Middle frontal gyrus (tissue), 1 donor: ENCODE data around the gene CLCNKB.
"Not testable (repeated sequence)": the region's sequence is repeated elsewhere in the genome, so short reads cannot be mapped to it uniquely, and the experiment has no call there.

ENCODE experiments used
- DNase-seq: peaks from one replicate; pipeline ENCODE4 v3.0.0-alpha.2; 2015; ENCODE audit warnings: low spot score; ENCODE audit errors: extremely low spot score

CLCNKB gene

DNA sequence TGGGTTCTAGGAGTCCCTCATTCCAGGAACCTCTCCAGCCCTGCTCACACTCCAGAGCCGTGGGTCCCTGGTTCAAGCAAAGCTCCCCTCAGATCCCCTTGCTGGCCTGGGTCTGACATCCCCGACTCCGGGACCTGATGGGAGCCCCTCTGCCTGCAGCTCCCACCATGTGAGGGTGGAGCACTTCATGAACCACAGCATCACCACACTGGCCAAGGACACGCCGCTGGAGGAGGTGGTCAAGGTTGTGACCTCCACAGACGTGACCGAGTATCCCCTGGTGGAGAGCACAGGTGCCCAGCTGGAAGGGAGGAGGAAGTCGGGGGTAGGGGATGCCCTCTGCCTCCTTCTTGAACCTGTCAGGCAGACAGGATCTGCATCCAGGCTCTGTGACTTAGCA, 12.0 kb upstream of the CLCNKB start:
- DNase-seq, result no peak

- DNase-seq, result peak; percentile 18
These were observed 11.0 kb upstream of the CLCNKB start for GRCh38 chr1:16032388-16033102.

GRCh38 chr1:16033103-16033632, 10.4 kb upstream of the CLCNKB start:
- DNase-seq, result not testable (repeated sequence)

DNA sequence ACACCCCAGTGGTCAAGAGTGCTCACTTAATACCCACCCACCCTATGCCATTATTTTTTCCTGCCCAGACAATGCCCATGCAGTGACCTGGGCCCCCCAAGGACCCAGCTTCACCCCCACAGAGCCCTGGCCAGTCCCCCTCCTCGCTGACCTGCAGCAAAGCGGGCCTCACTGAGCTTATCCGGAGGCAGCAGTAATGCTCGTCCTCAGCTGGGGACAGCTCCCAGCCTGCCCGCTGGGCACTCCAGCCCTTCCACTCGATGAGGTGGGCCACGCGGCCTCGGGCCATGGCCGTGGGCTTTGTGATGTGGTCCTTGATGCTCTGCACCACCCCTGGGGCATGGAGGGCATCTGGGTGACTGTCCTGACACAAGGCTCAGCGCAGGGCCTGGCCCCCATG, 7.1 kb upstream of the CLCNKB start:
- not testable (repeated sequence) for DNase-seq

DNA sequence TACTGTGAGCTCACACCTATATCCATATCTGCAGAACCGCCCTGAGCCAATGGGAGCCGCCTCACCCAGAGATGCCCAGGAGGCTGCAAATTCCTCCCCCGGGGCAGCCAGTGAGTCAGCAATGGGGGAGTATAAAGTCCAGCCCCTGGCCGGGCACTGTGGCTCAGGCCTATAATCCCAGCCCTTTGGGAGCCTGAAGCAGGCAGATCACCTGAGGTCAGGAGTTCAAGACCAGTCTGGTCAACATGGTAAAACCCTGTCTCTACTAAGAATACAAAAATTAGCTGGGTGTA, 5.0 kb upstream of the CLCNKB start:
- no peak for DNase-seq

- DNase-seq, result not testable (repeated sequence)
These were observed 3.7 kb upstream of the CLCNKB start for GRCh38 chr1:16039871-16040270.

DNA sequence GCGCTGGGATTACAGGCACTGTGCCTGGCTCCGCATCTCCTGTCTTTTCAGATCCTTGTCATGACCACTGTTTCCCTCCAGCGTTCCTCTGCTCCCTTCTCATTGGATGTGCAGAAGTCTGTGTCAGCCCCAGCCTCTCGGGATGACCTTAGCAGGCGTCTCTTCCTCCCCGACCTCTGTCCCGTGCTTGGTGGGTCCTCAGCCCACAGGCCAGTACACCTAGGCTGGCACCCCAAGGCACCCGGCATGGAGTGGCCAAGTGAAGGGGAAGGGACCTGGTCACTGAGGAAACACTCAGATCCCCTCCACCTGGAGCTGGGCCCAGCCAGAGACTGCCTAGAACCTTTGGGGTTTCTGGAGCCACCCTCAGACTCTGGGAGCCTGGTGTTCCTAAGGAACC, 2.4 kb upstream of the CLCNKB start:
- no peak for DNase-seq

DNA sequence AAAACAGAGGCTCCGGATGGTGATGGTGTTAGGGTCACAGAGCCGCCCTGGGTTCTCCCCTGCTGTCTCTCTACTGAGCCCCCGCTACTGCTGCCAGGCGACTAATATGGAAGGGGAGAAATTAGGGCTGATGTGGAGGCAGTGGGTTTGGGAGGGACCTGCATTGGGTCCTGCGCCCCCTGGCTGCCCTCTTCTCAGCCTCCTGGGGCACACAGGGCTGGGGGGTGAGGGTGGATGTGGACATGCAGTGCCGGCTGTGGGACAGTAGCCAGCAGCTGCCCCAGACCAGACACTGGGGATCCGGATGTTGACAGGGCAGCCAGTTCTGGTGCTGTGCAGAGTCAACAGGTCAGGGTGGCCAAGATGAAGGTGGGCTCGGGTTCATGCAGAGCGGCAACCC, 1.5 kb upstream of the CLCNKB start:
- no peak for DNase-seq

DNA sequence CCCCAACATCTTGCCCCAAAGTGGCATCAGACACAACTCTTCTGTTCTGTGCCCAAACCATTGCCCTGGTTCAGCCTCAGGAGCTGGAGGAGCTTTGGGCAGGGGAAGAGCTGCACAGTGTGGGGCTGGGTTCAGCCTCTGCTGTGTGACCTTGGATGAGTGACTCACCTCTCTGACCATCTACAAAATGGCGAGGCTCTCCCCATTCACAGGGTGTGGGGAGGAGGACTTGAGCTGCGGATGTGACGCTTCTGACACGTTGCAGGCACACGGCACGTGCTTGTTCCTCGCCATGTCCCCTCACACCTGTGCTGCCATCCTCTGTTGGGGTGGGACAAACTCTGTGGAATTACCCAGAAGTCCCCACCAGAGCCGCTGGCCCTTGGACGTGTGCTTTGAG, 928 bp upstream of the CLCNKB start:
- DNase-seq, result not testable (repeated sequence)

- DNase-seq, result no peak
These were observed 368 bp downstream of the CLCNKB start for GRCh38 chr1:16043950-16044349.

GRCh38 chr1:16046842-16047241, 3.3 kb downstream of the CLCNKB start:
- no peak for DNase-seq

GRCh38 chr1:16047791-16048475, 4.4 kb downstream of the CLCNKB start:
- no peak for DNase-seq

- DNase-seq, result no peak
These were observed 5.1 kb downstream of the CLCNKB start for GRCh38 chr1:16048573-16049189.

GRCh38 chr1:16050328-16050727, 6.7 kb downstream of the CLCNKB start:
- no peak for DNase-seq

- no peak for DNase-seq
These were observed 7.5 kb downstream of the CLCNKB start for GRCh38 chr1:16051039-16051438.

DNA sequence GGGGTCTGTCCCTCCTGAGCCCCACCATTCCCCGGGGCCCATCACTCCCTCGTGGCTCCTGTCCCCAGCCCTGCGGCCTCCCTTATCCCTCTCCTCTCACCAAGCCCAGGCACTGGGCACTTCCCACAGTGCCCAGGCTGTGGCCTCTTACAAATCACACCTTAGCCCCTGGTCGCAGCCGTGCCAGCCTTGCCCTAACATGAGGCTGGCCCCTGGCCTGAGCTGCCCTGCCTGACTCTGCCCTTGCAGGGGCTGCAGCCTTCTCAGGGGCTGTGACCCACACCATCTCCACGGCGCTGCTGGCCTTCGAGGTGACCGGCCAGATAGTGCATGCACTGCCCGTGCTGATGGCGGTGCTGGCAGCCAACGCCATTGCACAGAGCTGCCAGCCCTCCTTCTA, 8.4 kb downstream of the CLCNKB start:
- DNase-seq, result not testable (repeated sequence)

DNA sequence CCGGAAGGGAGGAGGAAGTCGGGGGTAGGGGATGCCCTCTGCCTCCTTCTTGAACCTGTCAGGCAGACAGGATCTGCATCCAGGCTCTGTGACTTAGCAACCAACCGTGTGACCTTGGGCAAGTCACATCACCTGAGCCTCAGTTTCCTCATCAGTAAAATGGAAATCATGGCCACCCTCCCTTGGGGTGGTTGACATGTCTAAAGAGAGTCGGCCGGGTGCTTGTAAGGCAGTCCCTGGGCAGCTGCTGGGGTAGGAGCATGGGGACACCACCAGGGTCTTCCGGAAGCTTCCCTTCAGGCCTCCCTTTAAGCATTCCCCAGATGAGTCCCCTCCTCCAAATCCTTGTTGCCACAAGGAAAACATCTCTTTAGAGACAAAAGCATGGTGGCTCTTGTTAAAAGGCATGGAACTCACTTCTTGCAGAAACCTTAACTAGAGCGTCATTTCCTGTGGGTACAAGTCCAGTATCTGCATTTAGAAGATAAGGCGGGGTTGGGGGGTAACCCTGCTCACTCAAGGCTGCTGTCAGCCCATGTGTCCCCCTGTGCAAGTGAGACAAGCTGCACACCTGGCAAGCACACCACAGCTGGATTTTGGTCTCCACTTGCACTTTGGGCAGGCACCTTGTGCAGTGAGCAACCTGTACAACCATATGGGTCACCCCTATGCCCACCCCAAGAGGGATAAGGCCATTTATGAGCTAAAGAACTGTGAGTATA, 10.4 kb downstream of the CLCNKB start:
- DNase-seq, result no peak

DNA sequence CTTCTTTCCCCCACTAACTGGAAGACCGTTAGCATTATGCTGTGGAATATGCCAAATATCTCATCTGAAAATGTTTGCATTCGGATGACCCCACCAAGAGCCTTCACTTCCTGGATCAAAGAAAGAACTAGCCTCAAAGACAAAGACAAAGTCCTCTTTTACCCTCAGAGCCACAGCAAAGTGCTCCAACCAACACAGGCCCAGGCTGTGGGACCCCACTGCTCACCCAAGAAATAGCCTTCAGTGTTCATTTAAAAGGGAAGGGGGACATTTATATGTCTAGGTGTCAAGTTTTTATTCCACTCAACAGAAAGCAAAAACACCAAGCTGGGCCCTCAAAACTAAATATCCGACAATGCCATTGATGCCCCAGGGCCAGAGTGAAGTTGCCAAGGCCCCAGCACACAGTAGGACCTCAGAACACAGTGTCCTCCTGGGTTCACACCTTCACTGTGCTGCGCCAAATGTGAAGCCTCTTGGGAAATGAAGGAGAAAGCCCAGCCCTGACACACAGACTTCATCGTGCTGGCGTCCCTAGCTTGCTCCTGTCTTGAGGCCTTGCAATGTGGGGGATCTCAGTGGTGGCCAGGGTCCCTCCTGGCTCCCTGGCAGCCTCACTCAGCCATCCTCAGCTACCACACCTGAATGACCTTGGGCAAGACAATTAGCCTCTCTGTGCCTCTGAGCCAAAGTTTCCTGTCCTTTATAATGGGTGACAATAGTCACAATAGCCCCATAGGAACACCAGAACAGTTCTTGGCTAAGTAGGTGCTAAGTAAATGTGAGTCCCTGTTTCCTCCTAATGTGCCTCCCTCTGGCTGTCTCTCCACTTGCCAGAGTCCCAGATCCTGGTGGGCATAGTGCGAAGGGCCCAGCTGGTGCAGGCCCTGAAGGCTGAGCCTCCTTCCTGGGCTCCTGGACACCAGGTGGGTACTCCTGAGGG, 11.3 kb downstream of the CLCNKB start:
- DNase-seq, result no peak

DNA sequence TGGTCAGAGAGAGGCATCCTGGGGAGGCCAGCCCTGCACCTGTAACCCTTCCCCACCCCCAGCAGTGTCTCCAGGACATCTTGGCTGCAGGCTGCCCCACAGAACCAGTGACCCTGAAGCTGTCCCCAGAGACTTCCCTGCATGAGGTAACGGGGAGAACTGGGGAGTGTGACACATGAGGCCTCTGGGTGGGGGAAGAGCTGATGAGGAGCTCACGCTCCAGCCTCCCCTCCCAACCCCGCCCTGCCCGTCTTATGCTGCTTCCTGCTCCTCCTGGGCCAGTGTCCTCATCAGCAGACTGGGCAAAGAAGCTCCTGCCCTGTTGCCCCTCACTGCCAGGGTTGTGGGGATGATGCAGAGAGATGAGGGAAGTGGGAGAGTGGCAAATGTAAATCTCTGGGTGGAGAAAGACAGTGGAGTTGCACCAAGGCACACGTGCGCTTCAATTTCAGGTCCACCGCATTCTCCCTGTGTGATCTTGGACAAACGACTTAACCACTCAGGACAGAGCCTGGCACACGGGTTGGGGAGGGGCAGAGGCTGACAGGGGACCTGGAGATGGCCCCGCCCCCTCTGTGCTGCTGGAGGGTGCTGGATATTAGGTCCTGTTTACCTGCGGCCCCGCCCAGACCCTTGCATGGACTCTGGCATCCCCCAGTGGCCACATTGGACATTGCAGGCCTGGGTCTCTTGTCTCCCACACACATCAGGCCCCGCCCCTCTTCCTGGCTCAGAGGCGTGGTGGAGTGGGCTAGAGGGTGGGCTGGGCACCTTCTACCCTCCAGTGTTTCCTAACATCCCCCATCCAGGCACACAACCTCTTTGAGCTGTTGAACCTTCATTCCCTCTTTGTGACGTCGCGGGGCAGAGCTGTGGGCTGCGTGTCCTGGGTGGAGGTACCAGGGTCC, 12.3 kb downstream of the CLCNKB start:
- DNase-seq, result peak; percentile 43

DNA sequence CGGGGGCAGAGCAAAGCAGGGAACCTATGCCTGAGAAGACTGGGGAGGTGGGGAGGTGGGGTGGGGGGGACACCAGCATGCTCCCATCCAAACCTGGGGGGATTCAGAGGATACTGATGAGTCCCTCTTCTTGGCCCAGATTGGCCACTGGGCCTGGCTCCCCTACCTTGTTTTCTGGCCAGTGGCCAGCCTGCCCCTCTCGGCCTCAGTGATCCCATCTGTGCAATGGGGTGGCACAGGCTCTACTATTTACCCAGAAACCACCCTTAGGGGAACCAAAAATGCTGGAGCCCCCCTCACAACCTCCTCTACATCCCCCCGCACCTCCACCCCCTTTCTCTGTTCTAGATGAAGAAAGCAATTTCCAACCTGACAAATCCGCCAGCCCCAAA, 12.9 kb downstream of the CLCNKB start:
- not testable (repeated sequence) for DNase-seq
